ENCODE results near the gene TMCC2.

- no peak for TF ChIP-seq CTCF (IDR thresholded peaks at IDR 0.05)
- no peak for TF ChIP-seq POLR2A (IDR thresholded peaks at IDR 0.05)
These were observed 34.4 kb downstream of the TMCC2 start for GRCh38 chr1:205261946-205262691.

Measured in uterus (tissue), 2 donors.